ENCODE measurements around the gene RHOJ. TPM values are rescaled to one million over a fixed set of nuclear protein-coding genes. Genes with fewer than 3 reads are reported as not detected.

The RHOJ gene
- total and polyA plus RNA-seq, 2 experiments from 2014 or later: 2.1 to 3.2 TPM

DNA sequence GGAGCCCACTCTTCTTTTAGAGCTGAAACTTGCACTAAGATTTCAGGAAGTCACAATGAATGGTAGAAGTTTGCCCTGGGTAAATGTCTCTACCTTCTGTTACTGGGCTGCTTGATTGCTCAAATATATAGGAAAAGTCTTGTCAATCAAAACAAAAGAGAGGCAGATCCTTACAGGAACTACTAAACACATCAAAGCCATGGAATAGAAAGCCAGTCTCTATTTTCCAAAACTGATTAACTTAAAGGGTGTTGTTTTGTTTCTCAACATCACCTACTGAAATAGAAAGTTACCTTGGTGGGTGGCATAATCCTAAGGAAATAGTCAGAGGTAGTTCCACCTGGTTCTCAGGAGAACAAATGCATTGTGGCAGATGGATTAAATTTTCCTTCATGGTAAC lies 114.6 kb downstream of the RHOJ start, which contains the start of gene GPHB5:
GPHB5 (minus strand) TSS at position 101 of the 400 bp plus-strand sequence. CDS start 1,086 bp downstream, outside the sequence.
- no peak within 1 kb of the TSS for H3K4me3 ChIP-seq
- H3K36me3 ChIP-seq (replicated peaks; ENCODE audit: insufficient read depth, low read depth): no peaks in the 10 kb centered on the region
- no peak within 1 kb of the TSS for H3K4me2 ChIP-seq
- no peak for DNase-seq (ENCODE audit: low spot score)
- no peaks in the 10 kb centered on the region for H3K79me2 ChIP-seq
- H3K27ac ChIP-seq: no peak within 1 kb of the TSS
- no peak within 1 kb of the TSS for H2AFZ ChIP-seq
- H3K9me2 ChIP-seq (replicated peaks; ENCODE audit: insufficient read depth): no peaks in the 10 kb centered on the region
- H3K27me3 ChIP-seq: no peaks in the 10 kb centered on the region
- H4K20me1 ChIP-seq (ENCODE audit: insufficient read depth, poor library complexity, severe bottlenecking): no peaks in the 10 kb centered on the region
- no peaks in the 10 kb centered on the region for H3K4me1 ChIP-seq (ENCODE audit: insufficient read depth)
- H3K9me3 ChIP-seq (ENCODE audit: low read depth): no peaks in the 10 kb centered on the region
- no peak for TF ChIP-seq EZH2phosphoT487 (IDR thresholded peaks at IDR 0.05; ENCODE audit: low read depth, severe bottlenecking, unreplicated experiment)
- no peak for TF ChIP-seq EZH2 (IDR thresholded peaks at IDR 0.05; ENCODE audit: borderline replicate concordance)
- TF ChIP-seq CTCF (IDR thresholded peaks at IDR 0.05; ENCODE audit: poor library complexity): no peak

- DNase-seq (ENCODE audit: low spot score): no peak
- Histone ChIP-seq H3K4me2 (no peak overlapping the region), H3K79me2 (no peaks in the 10 kb centered on the region), H3K27ac (no peak overlapping the region), H3K4me1 (ENCODE audit: insufficient read depth) (no peaks in the 10 kb centered on the region), H3K9me3 (ENCODE audit: low read depth) (no peaks in the 10 kb centered on the region), H2AFZ (no peak overlapping the region), H3K4me3 (no peak overlapping the region), H3K27me3 (no peaks in the 10 kb centered on the region), H4K20me1 (ENCODE audit: insufficient read depth, poor library complexity, severe bottlenecking) (no peaks in the 10 kb centered on the region), H3K9me2 (replicated peaks; ENCODE audit: insufficient read depth) (no peaks in the 10 kb centered on the region), H3K36me3 (replicated peaks; ENCODE audit: insufficient read depth, low read depth) (no peaks in the 10 kb centered on the region)
- TF ChIP-seq CTCF (IDR thresholded peaks at IDR 0.05; ENCODE audit: poor library complexity): no peak
- TF ChIP-seq EZH2phosphoT487 (IDR thresholded peaks at IDR 0.05; ENCODE audit: low read depth, severe bottlenecking, unreplicated experiment): no peak
- no peak for TF ChIP-seq EZH2 (IDR thresholded peaks at IDR 0.05; ENCODE audit: borderline replicate concordance)
- 93% methylated on average over 1 of the region's 1 CpG for WGBS (ENCODE audit: low lambda C conversion rate, missing lambda C conversion rate)
Observed at GRCh38 chr14:63322472-63322871, 118.2 kb downstream of the RHOJ start.

- H2AFZ ChIP-seq: no peak overlapping the region
- H3K9me3 ChIP-seq (ENCODE audit: low read depth): no peaks in the 10 kb centered on the region
- H3K79me2 ChIP-seq: no peaks in the 10 kb centered on the region
- 71% methylated on average over 9 of the region's 9 CpGs for WGBS (ENCODE audit: low lambda C conversion rate, missing lambda C conversion rate)
- no peak overlapping the region for H3K27ac ChIP-seq
- no peaks in the 10 kb centered on the region for H3K27me3 ChIP-seq
- H3K9me2 ChIP-seq (replicated peaks; ENCODE audit: insufficient read depth): no peaks in the 10 kb centered on the region
- no peak overlapping the region for H3K4me3 ChIP-seq
- no peak overlapping the region for H3K4me2 ChIP-seq
- no peaks in the 10 kb centered on the region for H3K36me3 ChIP-seq (replicated peaks; ENCODE audit: insufficient read depth, low read depth)
- H4K20me1 ChIP-seq (ENCODE audit: insufficient read depth, poor library complexity, severe bottlenecking): no peaks in the 10 kb centered on the region
- H3K4me1 ChIP-seq (ENCODE audit: insufficient read depth): no peaks in the 10 kb centered on the region
- TF ChIP-seq EZH2 (IDR thresholded peaks at IDR 0.05; ENCODE audit: borderline replicate concordance) (no peak), CTCF (IDR thresholded peaks at IDR 0.05; ENCODE audit: poor library complexity) (no peak), EZH2phosphoT487 (IDR thresholded peaks at IDR 0.05; ENCODE audit: low read depth, severe bottlenecking, unreplicated experiment) (no peak)
- DNase-seq (ENCODE audit: low spot score): no peak
Observed at GRCh38 chr14:63322897-63323573, 118.8 kb downstream of the RHOJ start.

All from hepatocyte (in vitro differentiated cells).